ENCODE measurements around the gene DR1. TPM values are rescaled to one million over a fixed set of nuclear protein-coding genes. Genes with fewer than 3 reads are reported as not detected.
"Not testable (repeated sequence)": the region's sequence is repeated elsewhere in the genome, so short reads cannot be mapped to it uniquely, and the experiment has no call there.

The DR1 gene
- total RNA-seq, 1 donor from 2014 or later: 16.2 TPM

- no peak for DNase-seq (ENCODE audit: low read depth in 2 of 2)
These were observed 28.8 kb downstream of the DR1 start for GRCh38 chr1:93374334-93375106.

- no peak for DNase-seq (ENCODE audit: low read depth in 2 of 2)
These were observed 38.9 kb downstream of the DR1 start for GRCh38 chr1:93384656-93385055.

GRCh38 chr1:93386268-93386667 lies 40.6 kb downstream of the DR1 start:
- not testable (repeated sequence) for DNase-seq (ENCODE audit: low read depth in 2 of 2)

GRCh38 chr1:93394514-93394913 lies 48.8 kb downstream of the DR1 start:
- DNase-seq (ENCODE audit: low read depth in 2 of 2): no peak

- DNase-seq (ENCODE audit: low read depth in 2 of 2): no peak
These were observed 49.5 kb downstream of the DR1 start for GRCh38 chr1:93395195-93395594.

GRCh38 chr1:93399781-93400180 lies 54.1 kb downstream of the DR1 start:
- DNase-seq (ENCODE audit: low read depth in 2 of 2): no peak

GRCh38 chr1:93408203-93408602 lies 62.5 kb downstream of the DR1 start:
- DNase-seq (ENCODE audit: low read depth in 2 of 2): no peak

GRCh38 chr1:93411000-93411399 lies 65.3 kb downstream of the DR1 start:
- no peak for DNase-seq (ENCODE audit: low read depth in 2 of 2)

- DNase-seq (ENCODE audit: low read depth in 2 of 2): no peak
These were observed 69.0 kb downstream of the DR1 start for GRCh38 chr1:93414749-93415148.

GRCh38 chr1:93415296-93415695 lies 69.6 kb downstream of the DR1 start:
- no peak for DNase-seq (ENCODE audit: low read depth in 2 of 2)

GRCh38 chr1:93416183-93416582 lies 70.5 kb downstream of the DR1 start:
- no peak for DNase-seq (ENCODE audit: low read depth in 2 of 2)

Other genes with a start within 250 kb of the DR1 start
- gene TMED5, start 165.5 kb upstream of the DR1 start, total RNA-seq: 42.6 and 48.2 TPM in 2 replicates
- 3.7 and 5.9 TPM in 2 replicates for gene CCDC18, start 165.2 kb upstream of the DR1 start, total RNA-seq
- gene FNBP1L, start 102.2 kb downstream of the DR1 start, total RNA-seq: 37.0 and 39.2 TPM in 2 replicates

Measured in dermis microvascular lymphatic vessel endothelial cell (primary cell).